Subcutaneous abdominal adipose tissue (tissue), 5 donors: ENCODE results near the gene STAU1.
A peak's percentile ranks its signal among the peaks of the same experiment; 100 is the strongest.
"Not testable (repeated sequence)": the region's sequence is repeated elsewhere in the genome, so short reads cannot be mapped to it uniquely, and the experiment has no call there.

Experiments used
- H3K27ac ChIP-seq: one replicate; pipeline ENCODE4 v1.7.0; 2013; ENCODE audit warnings: low read depth, mild to moderate bottlenecking, inconsistent platforms, low read length, moderate library complexity
- H3K27me3 ChIP-seq, 5 donors: one replicate each; pipeline ENCODE4 v1.7.0; 2013; ENCODE audit warnings: low read length in 5 of 5, inconsistent platforms in 1 of 5; ENCODE audit not compliant: control insufficient read depth in 5 of 5, insufficient read depth in 4 of 5
- H3K36me3 ChIP-seq, 5 donors: one replicate each; pipeline ENCODE4 v1.7.0; 2013; ENCODE audit warnings: low read length in 5 of 5; ENCODE audit not compliant: control insufficient read depth in 5 of 5, insufficient read depth in 5 of 5
- H3K4me1 ChIP-seq, 5 donors: one replicate each; pipeline ENCODE4 v1.7.0; 2013; ENCODE audit warnings: low read length in 5 of 5, mild to moderate bottlenecking in 3 of 5, moderate library complexity in 1 of 5; ENCODE audit not compliant: control insufficient read depth in 5 of 5, insufficient read depth in 5 of 5
- H3K4me3 ChIP-seq, 5 donors: one replicate each; pipeline ENCODE4 v1.7.0; 2013; ENCODE audit warnings: low read length in 5 of 5, low read depth in 1 of 5
- H3K9ac ChIP-seq, 5 donors: one replicate each; pipeline ENCODE4 v1.7.0; 2013; ENCODE audit warnings: low read length in 5 of 5, mild to moderate bottlenecking in 4 of 5, moderate library complexity in 3 of 5
- H3K9me3 ChIP-seq, 5 donors: one replicate each; pipeline ENCODE4 v1.7.0; 2013; ENCODE audit warnings: low read length in 5 of 5; ENCODE audit not compliant: control insufficient read depth in 5 of 5
- donor health status: healthy.
- donor health status: healthy.
- donor health status: healthy.
- donor health status: healthy.
- donor health status: healthy.

Gene STAU1

DNA sequence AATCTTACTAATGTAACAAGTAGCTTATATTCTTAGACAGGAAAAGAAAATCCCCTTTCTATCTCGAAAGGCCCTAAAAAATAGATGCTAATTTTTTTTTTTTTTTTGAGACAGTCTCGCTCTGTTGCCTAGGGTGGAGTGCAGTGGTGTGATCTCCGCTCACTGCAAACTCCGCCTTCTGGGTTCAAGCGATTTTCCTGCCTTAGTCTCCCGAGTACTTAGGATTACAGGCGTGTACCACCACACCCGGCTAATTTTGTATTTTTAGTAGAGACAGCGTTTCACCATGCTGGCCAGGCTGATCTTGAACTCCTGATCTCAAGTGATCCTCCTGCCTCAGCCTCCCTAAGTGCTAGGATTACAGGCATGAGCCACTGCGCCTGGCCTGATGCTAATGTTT, 19.3 kb downstream of the STAU1 start:
- H3K4me3 ChIP-seq, H3K27me3 ChIP-seq, H3K27ac ChIP-seq, H3K9me3 ChIP-seq, H3K9ac ChIP-seq: not testable (repeated sequence)
- Histone ChIP-seq H3K36me3 (peaks cover 11 to 25% (median 15%) of the 10 kb centered on the region in 5 donors), H3K4me1 (peaks cover 0 to 20% (median 17%) of the 10 kb centered on the region in 5 donors)

- Histone ChIP-seq H3K27ac (peak overlapping the region; percentile 2), H3K9ac (no peak overlapping the region), H3K27me3 (no peaks in the 10 kb centered on the region), H3K36me3 (peaks cover 6 to 22% (median 12%) of the 10 kb centered on the region in 5 donors), H3K4me3 (no peak overlapping the region), H3K4me1 (peaks cover 0 to 20% (median 17%) of the 10 kb centered on the region in 5 donors), H3K9me3 (no peaks in the 10 kb centered on the region)
Measured at GRCh38 chr20:49167811-49168507, 20.2 kb downstream of the STAU1 start.

DNA sequence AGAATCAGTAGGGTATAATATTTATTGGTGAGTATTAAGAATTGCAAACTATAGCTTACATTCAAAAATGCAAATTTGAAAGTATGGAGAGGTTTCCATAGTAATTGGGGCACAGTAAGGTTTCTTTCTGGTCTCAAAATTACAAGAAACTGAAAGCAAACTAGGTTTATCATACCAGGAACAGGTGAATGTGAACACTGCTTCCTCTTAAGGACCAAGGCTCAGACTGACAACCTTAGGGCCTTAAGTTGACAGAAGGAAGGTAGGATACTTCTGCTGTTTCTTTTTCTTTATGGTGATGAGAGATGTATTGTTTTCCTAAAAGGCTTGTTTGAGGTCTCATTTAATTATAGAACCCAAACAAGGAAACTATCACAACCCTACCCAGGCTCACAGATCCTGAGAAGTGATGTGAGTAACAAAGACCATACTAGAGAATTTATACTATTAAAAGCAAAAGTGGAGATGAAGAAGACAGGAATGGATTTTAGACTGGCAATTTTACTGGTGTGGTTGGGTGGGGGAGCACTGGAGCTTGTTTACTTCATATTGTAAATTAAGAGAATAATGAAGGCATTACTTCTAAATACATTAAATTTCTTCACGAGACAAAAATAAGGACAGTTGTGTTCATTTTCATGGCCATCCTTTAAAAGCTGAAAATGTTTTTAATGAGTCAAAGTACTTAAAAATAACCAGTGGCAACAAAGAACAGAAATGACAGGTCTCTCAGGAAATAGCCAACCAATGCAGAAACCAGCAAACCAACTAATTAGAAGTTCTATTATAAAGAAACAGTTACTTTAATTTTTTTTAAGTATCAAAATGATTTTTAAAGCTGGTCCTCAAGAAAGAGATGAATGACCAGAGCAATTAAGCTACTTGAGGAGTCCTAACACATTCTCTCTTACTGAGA, 21.3 kb downstream of the STAU1 start:
- Histone ChIP-seq H3K4me3 (no peak overlapping the region), H3K27ac (peak overlapping the region; percentile 2), H3K36me3 (peaks cover 6 to 19% (median 11%) of the 10 kb centered on the region in 5 donors), H3K9me3 (no peaks in the 10 kb centered on the region), H3K9ac (no peak overlapping the region), H3K27me3 (no peaks in the 10 kb centered on the region), H3K4me1 (peaks cover 0 to 17% (median 13%) of the 10 kb centered on the region in 5 donors)

DNA sequence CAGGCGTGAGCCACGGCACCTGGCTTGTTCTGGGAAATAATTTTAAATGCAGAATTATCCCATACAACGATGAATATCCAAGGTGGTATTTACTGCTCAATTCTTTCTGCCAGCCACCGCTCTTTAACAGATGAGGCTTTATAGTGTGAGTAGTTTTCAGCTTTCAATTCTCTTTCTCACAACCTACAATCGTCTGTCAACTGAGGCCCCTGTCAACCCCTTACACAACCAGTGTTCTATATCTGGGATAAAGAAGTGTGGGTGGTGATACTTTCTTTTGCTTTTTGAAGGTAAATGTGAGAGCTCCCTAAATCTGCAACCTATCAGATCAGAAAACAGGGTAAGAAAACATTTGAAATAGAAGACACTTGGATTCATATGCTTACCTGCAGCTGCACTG, 22.5 kb downstream of the STAU1 start:
- Histone ChIP-seq H3K27me3 (no peaks in the 10 kb centered on the region), H3K27ac (no peak overlapping the region), H3K9ac (no peak overlapping the region), H3K4me3 (no peak overlapping the region), H3K9me3 (no peaks in the 10 kb centered on the region), H3K36me3 (peaks cover 6 to 19% (median 11%) of the 10 kb centered on the region in 5 donors), H3K4me1 (peaks cover 0 to 17% (median 15%) of the 10 kb centered on the region in 5 donors)

- Histone ChIP-seq H3K36me3 (peaks cover 6 to 19% (median 13%) of the 10 kb centered on the region in 5 donors), H3K4me3 (no peak overlapping the region), H3K27ac (no peak overlapping the region), H3K9me3 (no peaks in the 10 kb centered on the region), H3K9ac (no peak overlapping the region), H3K27me3 (no peaks in the 10 kb centered on the region), H3K4me1 (peaks cover 0 to 19% (median 15%) of the 10 kb centered on the region in 5 donors)
Measured at GRCh38 chr20:49163696-49164095, 24.4 kb downstream of the STAU1 start.

- no peaks in the 10 kb centered on the region for H3K9me3 ChIP-seq
- H3K4me1 ChIP-seq, result peaks cover 0 to 4% (median 0%) of the 10 kb centered on the region in 5 donors
- H3K27ac ChIP-seq, result no peak overlapping the region
- no peak overlapping the region for H3K9ac ChIP-seq
- peaks cover 9 to 24% (median 15%) of the 10 kb centered on the region in 5 donors for H3K36me3 ChIP-seq
- H3K27me3 ChIP-seq, result no peaks in the 10 kb centered on the region
- no peak overlapping the region for H3K4me3 ChIP-seq
Measured at GRCh38 chr20:49161428-49162152, 26.5 kb downstream of the STAU1 start.

DNA sequence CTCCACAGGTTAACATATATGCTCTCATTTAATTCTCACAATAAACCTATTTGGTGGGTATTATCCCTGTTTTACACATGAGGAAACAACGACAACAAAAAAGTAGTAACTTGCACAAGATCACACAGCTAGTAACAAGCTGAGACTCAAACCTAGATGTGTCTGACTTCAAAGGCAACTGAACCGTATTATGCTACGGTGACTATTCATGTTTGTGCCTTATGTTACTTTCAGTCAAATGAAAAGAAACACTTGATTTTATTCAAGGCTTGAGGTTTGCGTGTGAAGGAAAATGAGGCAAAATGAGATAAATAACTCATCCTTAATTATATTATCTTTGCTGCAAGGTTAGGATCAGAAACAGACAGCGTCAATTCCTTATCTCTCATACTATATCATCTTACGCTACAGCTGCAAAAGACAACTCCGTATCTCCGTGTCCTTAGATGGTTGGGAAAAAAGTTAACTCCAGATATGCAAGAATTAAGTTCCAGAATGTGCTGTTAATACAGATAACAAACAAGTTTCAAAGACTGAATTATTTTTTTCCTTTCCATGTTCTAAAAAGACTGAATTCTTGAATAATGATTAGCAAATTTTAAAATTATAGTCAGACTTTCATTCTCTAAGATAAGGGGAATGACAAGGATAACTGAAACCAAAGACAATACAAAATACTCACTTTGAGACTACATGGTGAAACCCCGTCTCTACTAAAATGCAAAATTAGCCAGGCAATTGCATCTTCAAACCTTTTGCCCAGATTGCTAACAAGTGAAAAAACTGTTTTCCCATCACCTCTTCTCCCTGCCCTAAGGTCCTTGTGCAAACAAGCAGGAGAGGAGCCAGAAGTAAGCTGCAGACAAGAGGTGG, 27.8 kb downstream of the STAU1 start:
- H3K4me1 ChIP-seq, result peaks cover 0 to 4% (median 0%) of the 10 kb centered on the region in 5 donors
- H3K36me3 ChIP-seq, result peaks cover 4 to 17% (median 8%) of the 10 kb centered on the region in 5 donors
- H3K4me3 ChIP-seq, result no peak overlapping the region
- H3K9me3 ChIP-seq, result no peaks in the 10 kb centered on the region
- peak overlapping the region in 1 of 5 donors; percentile 11 for H3K9ac ChIP-seq
- no peak overlapping the region for H3K27ac ChIP-seq
- H3K27me3 ChIP-seq, result no peaks in the 10 kb centered on the region

- no peaks in the 10 kb centered on the region for H3K27me3 ChIP-seq
- H3K9ac ChIP-seq, result no peak overlapping the region
- H3K4me1 ChIP-seq, result peaks cover 0 to 4% (median 0%) of the 10 kb centered on the region in 5 donors
- H3K9me3 ChIP-seq, result no peaks in the 10 kb centered on the region
- H3K27ac ChIP-seq, result no peak overlapping the region
- peaks cover 6 to 14% (median 8%) of the 10 kb centered on the region in 5 donors for H3K36me3 ChIP-seq
- no peak overlapping the region for H3K4me3 ChIP-seq
Measured at GRCh38 chr20:49157146-49157545, 31.0 kb downstream of the STAU1 start.

- Histone ChIP-seq H3K9me3 (no peaks in the 10 kb centered on the region), H3K36me3 (peaks cover 8 to 18% (median 11%) of the 10 kb centered on the region in 5 donors), H3K27ac (no peak overlapping the region)
Measured at GRCh38 chr20:49156481-49156880, 31.7 kb downstream of the STAU1 start.

More at GRCh38 chr20:49156481-49156880, 31.7 kb downstream of the STAU1 start:
- no peaks in the 10 kb centered on the region for H3K27me3 ChIP-seq
- H3K4me1 ChIP-seq, result peaks cover 0 to 4% (median 0%) of the 10 kb centered on the region in 5 donors
- no peak overlapping the region for H3K4me3 ChIP-seq
- no peak overlapping the region for H3K9ac ChIP-seq
